WTC11 (cell line): Measurements from ENCODE around the gene C1QTNF6. TPM values are rescaled to one million over a fixed set of nuclear protein-coding genes. Genes with fewer than 3 reads are reported as not detected.

ENCODE experiments used
- ATAC-seq: fragments of 200-7000 bp; cut with Tn5 transposase; 2 replicates; pipeline ENCODE4 v1.10.0; 2021; ENCODE audit warnings: mild to moderate bottlenecking, moderate library complexity
- CTCF ChIA-PET: fragments of 300-600 bp; sonication (Branson Sonifier 250); formaldehyde crosslinking; loops from one replicate; lab custom pipeline; 2021; ENCODE audit warnings: antibody characterized with exemption; lab: Charles Lee
- POLR2A ChIA-PET: fragments of 350-600 bp; sonication (Branson Sonifier 250); formaldehyde crosslinking; loops from one replicate; lab custom pipeline; 2021; ENCODE audit warnings: antibody characterized with exemption; lab: Charles Lee
- DNase-seq: peaks from one replicate; pipeline ENCODE4 v3.0.0; 2021; ENCODE audit warnings: low spot score
- H3K27ac Mint-ChIP-seq: 2 replicates; pipeline ENCODE4 v1.8.0; 2021; ENCODE audit warnings: mixed read lengths
- H3K27me3 Mint-ChIP-seq: 2 replicates; pipeline ENCODE4 v1.8.0; 2021; ENCODE audit warnings: low read depth, mild to moderate bottlenecking, moderate library complexity, mixed read lengths
- H3K36me3 Mint-ChIP-seq: 2 replicates; pipeline ENCODE4 v1.8.0; 2021; ENCODE audit warnings: mixed read lengths
- H3K4me1 Mint-ChIP-seq: 2 replicates; pipeline ENCODE4 v1.8.0; 2022; ENCODE audit warnings: mixed read lengths
- H3K4me3 Mint-ChIP-seq: 2 replicates; pipeline ENCODE4 v1.8.0; 2021; ENCODE audit warnings: mild to moderate bottlenecking, moderate library complexity, mixed read lengths
- H3K9me3 Mint-ChIP-seq: 2 replicates; pipeline ENCODE4 v1.8.0; 2021; ENCODE audit warnings: mixed read lengths
- ATF3 ChIP-seq: sonication (generic); formaldehyde crosslinking; conservative IDR thresholded peaks from 2 replicates; pipeline ENCODE4 v1.8.1; 2022; ENCODE audit warnings: mild to moderate bottlenecking, missing genetic modification reagents
- ATF6 ChIP-seq: sonication (generic); formaldehyde crosslinking; IDR thresholded peaks from 2 replicates; pipeline ENCODE4 v1.8.1; 2023; ENCODE audit warnings: mild to moderate bottlenecking, missing genetic modification reagents
- CDX4 ChIP-seq: fragments of 250-450 bp; sonication (Bioruptor Pico); IDR thresholded peaks from 2 replicates; pipeline ENCODE4 v1.9.0; 2021; ENCODE audit warnings: moderate library complexity, mild to moderate bottlenecking, inconsistent platforms, borderline replicate concordance
- ELF4 ChIP-seq: sonication (generic); formaldehyde crosslinking; IDR thresholded peaks from 2 replicates; pipeline ENCODE4 v1.8.1; 2022; ENCODE audit warnings: low read depth, mild to moderate bottlenecking, moderate library complexity, missing genetic modification reagents
- EMX1 ChIP-seq: fragments of 250-450 bp; sonication (Bioruptor Pico); IDR thresholded peaks from 2 replicates; pipeline ENCODE4 v1.8.0; 2021; ENCODE audit warnings: mild to moderate bottlenecking
- ETV6 ChIP-seq: sonication (generic); formaldehyde crosslinking; IDR thresholded peaks from 2 replicates; pipeline ENCODE4 v1.8.1; 2022; ENCODE audit warnings: mild to moderate bottlenecking, missing genetic modification reagents
- FOXJ3 ChIP-seq: sonication (generic); formaldehyde crosslinking; IDR thresholded peaks from 2 replicates; pipeline ENCODE4 v1.9.0; 2021; ENCODE audit warnings: missing genetic modification reagents, mild to moderate bottlenecking, borderline replicate concordance
- GRHL2 ChIP-seq: fragments of 250-450 bp; sonication (Bioruptor Pico); IDR thresholded peaks from 2 replicates; pipeline ENCODE4 v1.8.0; 2022; ENCODE audit warnings: mild to moderate bottlenecking, moderate library complexity; ENCODE audit not compliant: insufficient replicate concordance, severe bottlenecking
- GTF2I ChIP-seq: fragments of 250-450 bp; sonication (Bioruptor Pico); conservative IDR thresholded peaks from 2 replicates; pipeline ENCODE4 v1.4.0; 2021; ENCODE audit warnings: mild to moderate bottlenecking
- IRF2 ChIP-seq: sonication (generic); formaldehyde crosslinking; IDR thresholded peaks from 2 replicates; pipeline ENCODE4 v1.8.0; 2022; ENCODE audit warnings: low read depth, missing genetic modification reagents, borderline replicate concordance
- JAZF1 ChIP-seq: fragments of 250-450 bp; sonication (Bioruptor Pico); IDR thresholded peaks from 2 replicates; pipeline ENCODE4 v1.9.0; 2021; ENCODE audit warnings: moderate library complexity, mild to moderate bottlenecking, inconsistent platforms
- MAX ChIP-seq: sonication (generic); formaldehyde crosslinking; IDR thresholded peaks from 2 replicates; pipeline ENCODE4 v1.8.0; 2022; ENCODE audit warnings: mild to moderate bottlenecking, missing genetic modification reagents
- NFATC4 ChIP-seq: fragments of 250-450 bp; sonication (Bioruptor Pico); IDR thresholded peaks from 2 replicates; pipeline ENCODE4 v1.9.0; 2021; ENCODE audit warnings: mild to moderate bottlenecking
- NFE2L1 ChIP-seq: sonication (generic); formaldehyde crosslinking; IDR thresholded peaks from 2 replicates; pipeline ENCODE4 v1.8.1; 2023; ENCODE audit warnings: missing genetic modification reagents
- NFYB ChIP-seq: sonication (generic); formaldehyde crosslinking; conservative IDR thresholded peaks from 2 replicates; pipeline ENCODE4 v1.8.0; 2022; ENCODE audit warnings: low read depth, missing genetic modification reagents
- NR3C1 ChIP-seq: sonication (generic); formaldehyde crosslinking; conservative IDR thresholded peaks from 2 replicates; pipeline ENCODE4 v1.8.1; 2023; ENCODE audit warnings: low read depth, mild to moderate bottlenecking, missing genetic modification reagents
- PRRX2 ChIP-seq: fragments of 250-450 bp; sonication (Bioruptor Pico); IDR thresholded peaks from 2 replicates; pipeline ENCODE4 v1.8.0; 2021; ENCODE audit warnings: mild to moderate bottlenecking
- RELA ChIP-seq: sonication (generic); formaldehyde crosslinking; IDR thresholded peaks from 2 replicates; pipeline ENCODE4 v1.8.1; 2022; ENCODE audit warnings: missing genetic modification reagents, mild to moderate bottlenecking, borderline replicate concordance
- TCF7 ChIP-seq: sonication (generic); formaldehyde crosslinking; IDR thresholded peaks from 2 replicates; pipeline ENCODE4 v1.8.0; 2022; ENCODE audit warnings: mild to moderate bottlenecking, low read depth, missing genetic modification reagents, moderate library complexity
- ZMAT4 ChIP-seq: fragments of 250-450 bp; sonication (Bioruptor Pico); IDR thresholded peaks from 2 replicates; pipeline ENCODE4 v1.9.0; 2021; ENCODE audit warnings: mild to moderate bottlenecking
- ZNF263 ChIP-seq: sonication (generic); formaldehyde crosslinking; IDR thresholded peaks from 2 replicates; pipeline ENCODE4 v1.8.1; 2022; ENCODE audit warnings: low read depth, mild to moderate bottlenecking, moderate library complexity, missing genetic modification reagents
- ZNF423 ChIP-seq: fragments of 250-450 bp; sonication (Bioruptor Pico); IDR thresholded peaks from 2 replicates; pipeline ENCODE4 v2.1.2; 2022; ENCODE audit warnings: mild to moderate bottlenecking, moderate library complexity
- ZNF425 ChIP-seq: fragments of 250-450 bp; sonication (Bioruptor Pico); conservative IDR thresholded peaks from 2 replicates; pipeline ENCODE4 v1.9.0; 2021; ENCODE audit warnings: mild to moderate bottlenecking
- total RNA-seq: library from RNA; stranded (reverse); gene quantifications from 3 replicates; pipeline ENCODE4 v1.2.3, GENCODE V29; 2021

The C1QTNF6 gene
- total RNA-seq, 1 experiment from 2014 or later: 5.9 TPM

- no peak for DNase-seq
- Mint-ChIP-seq H3K36me3 (no peaks in the 10 kb centered on the region), H3K27me3 (peaks cover 10% of the 10 kb centered on the region), H3K4me1 (peaks cover 5% of the 10 kb centered on the region), H3K9me3 (peaks cover 12% of the 10 kb centered on the region), H3K27ac (peak overlapping the region; percentile 19; the same call in 1 of the 2 replicates), H3K4me3 (no peak overlapping the region)
- POLR2A ChIA-PET: no interaction called here
- CTCF ChIA-PET: interaction anchor here (0.8 to 2.2 kb wide), 12 partner anchors 9 to 369 kb away, joined by 3 to 21 read pairs (median 4); partner anchors contain the start of gene RAC2
- TF ChIP-seq IRF2 (CRISPR knock-in tag) (no peak), ATF3 (CRISPR knock-in tag) (no peak), TCF7 (CRISPR knock-in tag) (no peak), FOXJ3 (CRISPR knock-in tag) (no peak), NFE2L1 (CRISPR knock-in tag) (no peak), EMX1 (no peak), MAX (CRISPR knock-in tag) (no peak), ZNF423 (CRISPR knock-in tag) (no peak), NFATC4 (no peak), NFYB (CRISPR knock-in tag) (no peak), ELF4 (no peak), ZNF263 (CRISPR knock-in tag) (no peak), ETV6 (CRISPR knock-in tag) (no peak), JAZF1 (CRISPR knock-in tag) (no peak), NR3C1 (CRISPR knock-in tag) (no peak), ZMAT4 (CRISPR knock-in tag) (no peak), GTF2I (CRISPR knock-in tag) (no peak)
- ATAC-seq: peak; percentile 44; the same call in 1 of the 2 replicates
Observed at GRCh38 chr22:37225481-37225880, 37.4 kb upstream of the C1QTNF6 start.

- CTCF ChIA-PET: interaction anchor here (0.8 to 2.2 kb wide), 8 partner anchors 8 to 369 kb away, joined by 3 to 21 read pairs (median 5); no protein-coding TSS in a partner anchor
- Mint-ChIP-seq H3K9me3 (peaks cover 12% of the 10 kb centered on the region), H3K27ac (no peak overlapping the region), H3K4me1 (peaks cover 5% of the 10 kb centered on the region), H3K27me3 (peaks cover 10% of the 10 kb centered on the region), H3K36me3 (no peaks in the 10 kb centered on the region), H3K4me3 (no peak overlapping the region)
- TF ChIP-seq ATF6: no peak
- TF ChIP-seq PRRX2 (CRISPR knock-in tag): no peak
- TF ChIP-seq GRHL2 (CRISPR knock-in tag): no peak
- no peak for TF ChIP-seq CDX4 (CRISPR knock-in tag)
- no peak for TF ChIP-seq ZNF425 (CRISPR knock-in tag)
- no peak for TF ChIP-seq RELA
- POLR2A ChIA-PET: no interaction called here
- ATAC-seq (no peak), DNase-seq (no peak)
Observed at GRCh38 chr22:37224757-37225420, 36.8 kb upstream of the C1QTNF6 start.
